ENCODE measurements around the gene HMGN2.

The HMGN2 gene

DNA sequence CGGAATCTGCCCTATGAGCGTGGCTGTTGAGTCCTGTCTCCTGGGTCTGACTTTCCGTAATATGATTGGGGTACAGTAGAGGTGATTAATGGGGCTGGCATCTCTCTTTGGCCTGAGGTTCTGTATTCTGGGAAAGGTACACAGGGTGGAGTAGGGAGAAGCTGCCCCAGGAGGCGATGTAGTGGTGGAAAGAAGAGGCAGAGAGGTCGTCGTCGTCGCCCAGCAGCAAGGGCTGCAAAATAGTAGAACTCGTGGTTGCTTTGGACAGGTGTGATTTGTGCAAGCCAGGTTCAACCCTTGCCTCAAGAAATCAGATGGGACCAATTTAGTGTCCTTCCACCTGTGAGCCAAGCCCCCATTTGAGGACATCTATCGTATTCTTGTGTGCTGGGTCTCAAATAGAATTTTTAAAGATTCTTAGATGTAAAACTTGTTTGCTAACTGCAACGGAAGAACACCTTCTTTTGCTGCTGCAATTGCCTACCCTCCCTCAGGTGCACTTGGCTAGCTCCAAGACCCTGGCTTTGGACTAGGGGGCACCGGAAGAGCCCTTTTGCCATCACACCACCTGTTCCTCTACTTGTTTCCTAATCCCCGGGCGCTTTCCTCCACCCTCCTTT is 1.3 kb upstream of the HMGN2 start:
- POLR2A ChIA-PET = interaction anchor here (1.0 to 4.7 kb wide), 5 partner anchors 10 to 51 kb away, joined by 3 to 28 read pairs (median 4); partner anchors contain the start of gene DHDDS
- DNase-seq (ENCODE audit: extremely low spot score) = no peak
- TF ChIP-seq L3MBTL2 (conservative IDR thresholded peaks at IDR 0.05) = peak; percentile 36; the same call in 1 of the 2 replicates
- no peak for TF ChIP-seq ZNF384 (IDR thresholded peaks at IDR 0.05)
- CTCF ChIA-PET = interaction anchor here (0.7 to 1.4 kb wide), 4 partner anchors 40 to 149 kb away, joined by 3 to 5 read pairs (median 3); no protein-coding TSS in a partner anchor

DNA sequence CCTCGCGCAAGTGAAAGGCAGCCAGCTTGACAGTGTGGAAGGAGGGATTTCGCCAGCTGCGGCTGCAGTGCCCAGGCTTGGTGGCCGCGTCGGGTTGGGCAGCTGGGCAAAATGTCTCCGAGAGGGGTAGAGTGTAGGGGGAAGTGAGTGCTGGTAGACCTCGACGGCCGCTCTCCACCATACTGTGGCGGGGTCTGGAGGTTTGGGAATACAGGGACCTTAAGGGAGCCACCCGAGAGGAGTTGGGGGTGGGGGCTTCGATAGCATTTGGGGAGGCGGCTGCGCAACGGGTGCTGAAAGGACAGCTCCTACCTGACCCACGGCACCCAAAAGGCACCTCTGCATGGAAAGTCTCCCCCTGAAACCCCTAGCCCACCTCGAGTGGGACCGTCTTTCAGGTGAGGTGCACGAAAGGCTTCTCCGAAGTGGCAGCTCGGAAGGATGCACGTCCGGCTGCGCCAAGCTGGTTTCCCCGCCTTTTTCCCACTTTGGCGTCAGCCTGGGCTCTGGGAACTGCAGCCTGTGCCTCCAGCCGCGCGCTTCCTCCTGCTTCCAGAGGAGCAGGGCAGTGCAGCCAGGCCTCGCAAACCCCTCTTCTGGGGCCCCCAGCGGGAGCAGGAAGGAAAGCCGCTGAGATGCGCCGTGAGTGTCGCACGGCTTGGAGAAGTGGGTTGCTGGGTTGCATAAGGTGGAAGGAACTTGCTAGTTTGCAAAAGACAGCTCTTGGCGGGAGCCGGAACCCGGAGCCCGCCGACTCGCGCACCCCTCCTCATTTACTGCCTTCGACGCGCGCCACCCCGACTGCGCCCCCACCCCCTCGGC is 531 bp upstream of the HMGN2 start:
- POLR2A ChIA-PET = interaction anchor here (0.6 to 4.7 kb wide), 7 partner anchors 11 to 79 kb away, joined by 3 to 28 read pairs (median 4); partner anchors contain the start of gene DHDDS
- CTCF ChIA-PET = interaction anchor here (0.6 to 1.4 kb wide), 3 partner anchors 108 to 150 kb away, joined by 3 to 5 read pairs (median 3); no protein-coding TSS in a partner anchor
- TF ChIP-seq CTBP1 (IDR thresholded peaks at IDR 0.05; ENCODE audit: borderline replicate concordance) = no peak
- peak; percentile 83 for TF ChIP-seq L3MBTL2 (conservative IDR thresholded peaks at IDR 0.05)
- peak; percentile 54 for DNase-seq (ENCODE audit: extremely low spot score)

- DNase-seq (ENCODE audit: extremely low spot score) = peak; percentile 96
- TF ChIP-seq FOXA1 (IDR thresholded peaks at IDR 0.05) (no peak), SP1 (IDR thresholded peaks at IDR 0.05) (no peak), L3MBTL2 (conservative IDR thresholded peaks at IDR 0.05) (peak; percentile 19; the same call in 1 of the 2 replicates), ZNF384 (IDR thresholded peaks at IDR 0.05) (no peak), LEF1 (IDR thresholded peaks at IDR 0.05; ENCODE audit: borderline replicate concordance) (no peak), BHLHE40 (IDR thresholded peaks at IDR 0.05; ENCODE audit: borderline replicate concordance) (no peak), HDGF (IDR thresholded peaks at IDR 0.05; ENCODE audit: borderline replicate concordance) (peak; percentile 30; the same call in 1 of the 2 replicates), SUZ12 (IDR thresholded peaks at IDR 0.05) (no peak), CTBP1 (IDR thresholded peaks at IDR 0.05; ENCODE audit: borderline replicate concordance) (no peak), NFRKB (IDR thresholded peaks at IDR 0.05) (no peak), ARNT (IDR thresholded peaks at IDR 0.05) (no peak), FOXK2 (IDR thresholded peaks at IDR 0.05) (no peak), FOXM1 (IDR thresholded peaks at IDR 0.05; ENCODE audit: borderline replicate concordance) (peak; percentile 42; the same call in 1 of the 2 replicates), ELF4 (IDR thresholded peaks at IDR 0.05) (no peak)
- TF ChIP-seq, protein P1, sequence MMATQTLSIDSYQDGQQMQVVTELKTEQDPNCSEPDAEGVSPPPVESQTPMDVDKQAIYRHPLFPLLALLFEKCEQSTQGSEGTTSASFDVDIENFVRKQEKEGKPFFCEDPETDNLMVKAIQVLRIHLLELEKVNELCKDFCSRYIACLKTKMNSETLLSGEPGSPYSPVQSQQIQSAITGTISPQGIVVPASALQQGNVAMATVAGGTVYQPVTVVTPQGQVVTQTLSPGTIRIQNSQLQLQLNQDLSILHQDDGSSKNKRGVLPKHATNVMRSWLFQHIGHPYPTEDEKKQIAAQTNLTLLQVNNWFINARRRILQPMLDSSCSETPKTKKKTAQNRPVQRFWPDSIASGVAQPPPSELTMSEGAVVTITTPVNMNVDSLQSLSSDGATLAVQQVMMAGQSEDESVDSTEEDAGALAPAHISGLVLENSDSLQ (IDR thresholded peaks at IDR 0.05) = no peak
- CTCF ChIA-PET = no interaction called here
- POLR2A ChIA-PET = interaction anchor here (4.7 kb wide), 1 partner anchor 28 kb away, joined by 28 read pairs; no protein-coding TSS in a partner anchor
Observed at GRCh38 chr1:26472901-26473845, 933 bp downstream of the HMGN2 start.

DNA sequence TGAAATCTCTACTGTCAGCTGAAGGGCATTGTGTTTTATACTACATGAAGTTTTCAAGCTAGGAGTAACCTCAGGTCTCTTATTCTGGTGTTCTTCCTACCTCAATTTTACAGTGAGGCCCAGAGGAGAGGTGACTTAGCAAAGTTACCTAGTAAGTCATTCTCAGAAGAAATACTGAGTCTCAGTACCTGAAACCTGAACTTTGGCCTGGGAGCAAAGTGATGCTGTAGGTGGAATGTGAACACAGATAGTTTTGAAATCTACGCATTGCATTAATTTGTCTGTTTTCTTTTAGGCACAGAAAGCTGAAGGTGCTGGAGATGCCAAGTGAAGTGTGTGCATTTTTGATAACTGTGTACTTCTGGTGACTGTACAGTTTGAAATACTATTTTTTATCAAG is 2.6 kb downstream of the HMGN2 start:
- TF ChIP-seq, protein P1 (IDR thresholded peaks at IDR 0.05) = no peak
- TF ChIP-seq L3MBTL2 (conservative IDR thresholded peaks at IDR 0.05) = no peak
- ChIA-PET POLR2A (no interaction called here), CTCF (no interaction called here)
- no peak for DNase-seq (ENCODE audit: extremely low spot score)

DNA sequence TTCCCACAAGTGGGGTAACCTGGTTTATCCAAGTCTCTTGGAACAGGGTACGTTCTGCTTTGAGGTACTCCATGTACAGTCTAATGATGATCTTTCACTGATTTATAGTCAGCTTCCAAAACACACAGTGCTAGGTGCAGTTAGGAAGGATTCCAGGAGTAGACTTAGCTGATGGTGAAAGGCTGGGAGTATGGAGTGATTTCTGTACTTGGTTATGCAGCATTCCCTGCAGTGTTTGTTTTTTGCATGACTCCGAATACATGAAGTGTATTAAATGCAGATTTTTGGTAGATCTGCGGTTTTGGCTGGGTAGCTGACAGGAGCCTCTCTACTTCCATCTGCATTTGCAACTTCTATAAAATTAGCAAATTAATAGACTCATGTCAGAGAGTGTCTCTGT is 3.7 kb downstream of the HMGN2 start:
- CTCF ChIA-PET = no interaction called here

GRCh38 chr1:26476958-26477357 is 4.7 kb downstream of the HMGN2 start:
- TF ChIP-seq TARDBP (IDR thresholded peaks at IDR 0.05) (no peak), CTBP1 (IDR thresholded peaks at IDR 0.05; ENCODE audit: borderline replicate concordance) (no peak), ZNF384 (IDR thresholded peaks at IDR 0.05) (no peak), L3MBTL2 (conservative IDR thresholded peaks at IDR 0.05) (no peak), ELF4 (IDR thresholded peaks at IDR 0.05) (no peak), SUZ12 (IDR thresholded peaks at IDR 0.05) (no peak), HDGF (IDR thresholded peaks at IDR 0.05; ENCODE audit: borderline replicate concordance) (no peak), FOXM1 (IDR thresholded peaks at IDR 0.05; ENCODE audit: borderline replicate concordance) (no peak), FOXK2 (IDR thresholded peaks at IDR 0.05) (no peak)
- TF ChIP-seq, protein P1 (IDR thresholded peaks at IDR 0.05) = no peak
- no peak for DNase-seq (ENCODE audit: extremely low spot score)
- CTCF ChIA-PET = interaction anchor here (0.6 kb wide), 1 partner anchor 12 kb away, joined by 3 read pairs; no protein-coding TSS in a partner anchor
- POLR2A ChIA-PET = interaction anchor here (0.7 to 1.5 kb wide), 2 partner anchors 10 to 21 kb away, joined by 3 to 4 read pairs; no protein-coding TSS in a partner anchor

More for the DNA sequence above, 3.7 kb downstream of the HMGN2 start:
- POLR2A ChIA-PET = interaction anchor here (1.5 kb wide), 1 partner anchor 11 kb away, joined by 3 read pairs; no protein-coding TSS in a partner anchor
- no peak for DNase-seq (ENCODE audit: extremely low spot score)
- no peak for TF ChIP-seq SP1 (IDR thresholded peaks at IDR 0.05)
- TF ChIP-seq TARDBP (IDR thresholded peaks at IDR 0.05) = no peak
- no peak for TF ChIP-seq SUZ12 (IDR thresholded peaks at IDR 0.05)
- TF ChIP-seq ELF4 (IDR thresholded peaks at IDR 0.05) = no peak
- TF ChIP-seq NFRKB (IDR thresholded peaks at IDR 0.05) = no peak
- no peak for TF ChIP-seq ARNT (IDR thresholded peaks at IDR 0.05)
